Measurements from ENCODE around the gene HEXA. TPM values are rescaled to one million over a fixed set of nuclear protein-coding genes. Genes with fewer than 3 reads are reported as not detected.

Gene HEXA
- polyA plus RNA-seq, 1 donor from 2014 or later, result 105 TPM

DNA sequence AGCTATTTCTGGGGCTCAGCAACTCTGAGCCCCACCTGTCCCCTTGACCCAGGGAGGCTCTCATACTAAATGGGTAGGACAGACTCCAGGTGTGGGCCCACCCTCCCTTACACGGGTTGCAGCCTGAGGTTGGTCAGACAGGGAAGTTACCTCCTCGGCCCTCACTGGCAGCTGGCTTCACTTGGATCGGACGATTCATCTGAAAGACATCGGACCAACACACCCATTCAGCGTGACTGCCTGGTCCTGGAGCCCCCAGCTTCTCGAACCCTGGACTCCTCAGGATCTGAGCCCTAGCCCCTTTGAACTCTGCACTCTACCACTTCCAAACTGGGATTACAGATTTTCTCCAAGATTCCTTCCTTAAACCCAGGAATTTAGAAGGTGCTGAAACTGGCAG lies 71.2 kb downstream of the HEXA start:
- H3F3A ChIP-seq (ENCODE audit: insufficient read depth, low read length, poor library complexity, severe bottlenecking), result peaks cover 4% of the 10 kb centered on the region
- H3K4me2 ChIP-seq (ENCODE audit: low read length), result no peak overlapping the region
- H3K27me3 ChIP-seq (ENCODE audit: insufficient read depth, low read depth, low read length), result no peaks in the 10 kb centered on the region
- H3K79me2 ChIP-seq (replicated peaks; ENCODE audit: insufficient read depth, low read length), result peaks cover 21% of the 10 kb centered on the region
- H2AFZ ChIP-seq (ENCODE audit: low read depth, low read length), result no peak overlapping the region
- H3K9me2 ChIP-seq (ENCODE audit: insufficient read depth, low read length), result no peaks in the 10 kb centered on the region
- TF ChIP-seq, protein P1, sequence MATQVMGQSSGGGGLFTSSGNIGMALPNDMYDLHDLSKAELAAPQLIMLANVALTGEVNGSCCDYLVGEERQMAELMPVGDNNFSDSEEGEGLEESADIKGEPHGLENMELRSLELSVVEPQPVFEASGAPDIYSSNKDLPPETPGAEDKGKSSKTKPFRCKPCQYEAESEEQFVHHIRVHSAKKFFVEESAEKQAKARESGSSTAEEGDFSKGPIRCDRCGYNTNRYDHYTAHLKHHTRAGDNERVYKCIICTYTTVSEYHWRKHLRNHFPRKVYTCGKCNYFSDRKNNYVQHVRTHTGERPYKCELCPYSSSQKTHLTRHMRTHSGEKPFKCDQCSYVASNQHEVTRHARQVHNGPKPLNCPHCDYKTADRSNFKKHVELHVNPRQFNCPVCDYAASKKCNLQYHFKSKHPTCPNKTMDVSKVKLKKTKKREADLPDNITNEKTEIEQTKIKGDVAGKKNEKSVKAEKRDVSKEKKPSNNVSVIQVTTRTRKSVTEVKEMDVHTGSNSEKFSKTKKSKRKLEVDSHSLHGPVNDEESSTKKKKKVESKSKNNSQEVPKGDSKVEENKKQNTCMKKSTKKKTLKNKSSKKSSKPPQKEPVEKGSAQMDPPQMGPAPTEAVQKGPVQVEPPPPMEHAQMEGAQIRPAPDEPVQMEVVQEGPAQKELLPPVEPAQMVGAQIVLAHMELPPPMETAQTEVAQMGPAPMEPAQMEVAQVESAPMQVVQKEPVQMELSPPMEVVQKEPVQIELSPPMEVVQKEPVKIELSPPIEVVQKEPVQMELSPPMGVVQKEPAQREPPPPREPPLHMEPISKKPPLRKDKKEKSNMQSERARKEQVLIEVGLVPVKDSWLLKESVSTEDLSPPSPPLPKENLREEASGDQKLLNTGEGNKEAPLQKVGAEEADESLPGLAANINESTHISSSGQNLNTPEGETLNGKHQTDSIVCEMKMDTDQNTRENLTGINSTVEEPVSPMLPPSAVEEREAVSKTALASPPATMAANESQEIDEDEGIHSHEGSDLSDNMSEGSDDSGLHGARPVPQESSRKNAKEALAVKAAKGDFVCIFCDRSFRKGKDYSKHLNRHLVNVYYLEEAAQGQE (IDR thresholded peaks at IDR 0.05; ENCODE audit: borderline replicate concordance), result no peak
- TF ChIP-seq TAF1 (IDR thresholded peaks at IDR 0.05; ENCODE audit: low read depth), result no peak
- TF ChIP-seq, protein P2, sequence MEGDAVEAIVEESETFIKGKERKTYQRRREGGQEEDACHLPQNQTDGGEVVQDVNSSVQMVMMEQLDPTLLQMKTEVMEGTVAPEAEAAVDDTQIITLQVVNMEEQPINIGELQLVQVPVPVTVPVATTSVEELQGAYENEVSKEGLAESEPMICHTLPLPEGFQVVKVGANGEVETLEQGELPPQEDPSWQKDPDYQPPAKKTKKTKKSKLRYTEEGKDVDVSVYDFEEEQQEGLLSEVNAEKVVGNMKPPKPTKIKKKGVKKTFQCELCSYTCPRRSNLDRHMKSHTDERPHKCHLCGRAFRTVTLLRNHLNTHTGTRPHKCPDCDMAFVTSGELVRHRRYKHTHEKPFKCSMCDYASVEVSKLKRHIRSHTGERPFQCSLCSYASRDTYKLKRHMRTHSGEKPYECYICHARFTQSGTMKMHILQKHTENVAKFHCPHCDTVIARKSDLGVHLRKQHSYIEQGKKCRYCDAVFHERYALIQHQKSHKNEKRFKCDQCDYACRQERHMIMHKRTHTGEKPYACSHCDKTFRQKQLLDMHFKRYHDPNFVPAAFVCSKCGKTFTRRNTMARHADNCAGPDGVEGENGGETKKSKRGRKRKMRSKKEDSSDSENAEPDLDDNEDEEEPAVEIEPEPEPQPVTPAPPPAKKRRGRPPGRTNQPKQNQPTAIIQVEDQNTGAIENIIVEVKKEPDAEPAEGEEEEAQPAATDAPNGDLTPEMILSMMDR (IDR thresholded peaks at IDR 0.05; ENCODE audit: poor library complexity, severe bottlenecking), result no peak
- no peak for TF ChIP-seq POLR2AphosphoS5 (IDR thresholded peaks at IDR 0.05)
- TF ChIP-seq RAD21 (conservative IDR thresholded peaks at IDR 0.05), result no peak
- no peak for TF ChIP-seq SMC3 (conservative IDR thresholded peaks at IDR 0.05; ENCODE audit: poor library complexity)
- TF ChIP-seq MXI1 (conservative IDR thresholded peaks at IDR 0.05; ENCODE audit: poor library complexity, severe bottlenecking), result no peak
- TF ChIP-seq EP300 (conservative IDR thresholded peaks at IDR 0.05; ENCODE audit: poor library complexity, severe bottlenecking), result no peak
- no peak for TF ChIP-seq EZH2 (IDR thresholded peaks at IDR 0.05; ENCODE audit: borderline replicate concordance, insufficient read depth, low read length, poor library complexity, severe bottlenecking)
- no peaks in the 10 kb centered on the region for H3K9me3 ChIP-seq (ENCODE audit: low read length)
- H3K9ac ChIP-seq (ENCODE audit: low read length), result no peak overlapping the region
- no peaks in the 10 kb centered on the region for H3K36me3 ChIP-seq (ENCODE audit: insufficient read depth, low read length)
- no peaks in the 10 kb centered on the region for H4K20me1 ChIP-seq (ENCODE audit: insufficient read depth)
- H3K27ac ChIP-seq (ENCODE audit: low read length), result peak overlapping the region; percentile 100
- H3K4me3 ChIP-seq (ENCODE audit: low read length), result no peak overlapping the region

DNA sequence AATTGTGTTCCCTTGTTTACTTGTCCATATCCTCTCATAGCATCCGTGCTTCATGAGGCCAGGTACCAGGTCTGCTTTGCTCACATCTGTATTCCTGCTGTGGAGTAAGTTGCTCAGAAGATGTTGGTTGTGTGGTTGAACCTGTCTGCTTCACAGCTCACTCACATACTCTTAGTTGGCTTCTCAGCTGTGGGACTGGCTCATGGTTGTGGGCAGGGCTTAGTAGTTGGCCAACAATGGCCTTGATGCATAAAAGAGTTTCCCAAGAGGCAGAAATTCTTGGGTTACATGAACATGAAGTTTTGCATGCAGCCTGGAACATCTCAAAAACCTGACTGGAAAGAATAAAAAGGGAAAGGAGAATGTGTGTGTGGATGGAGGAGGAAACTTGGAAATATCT lies 72.9 kb downstream of the HEXA start:
- TF ChIP-seq EZH2 (IDR thresholded peaks at IDR 0.05; ENCODE audit: borderline replicate concordance, insufficient read depth, low read length, poor library complexity, severe bottlenecking) (no peak), RAD21 (conservative IDR thresholded peaks at IDR 0.05) (no peak), EP300 (conservative IDR thresholded peaks at IDR 0.05; ENCODE audit: poor library complexity, severe bottlenecking) (no peak), MXI1 (conservative IDR thresholded peaks at IDR 0.05; ENCODE audit: poor library complexity, severe bottlenecking) (no peak), TAF1 (IDR thresholded peaks at IDR 0.05; ENCODE audit: low read depth) (no peak)
- TF ChIP-seq, protein P2 (IDR thresholded peaks at IDR 0.05; ENCODE audit: poor library complexity, severe bottlenecking), result no peak
- TF ChIP-seq, protein P1 (IDR thresholded peaks at IDR 0.05; ENCODE audit: borderline replicate concordance), result no peak
- peaks cover 4% of the 10 kb centered on the region for H3F3A ChIP-seq (ENCODE audit: insufficient read depth, low read length, poor library complexity, severe bottlenecking)
- H3K4me3 ChIP-seq (ENCODE audit: low read length), result no peak overlapping the region
- no peaks in the 10 kb centered on the region for H4K20me1 ChIP-seq (ENCODE audit: insufficient read depth)
- H3K4me2 ChIP-seq (ENCODE audit: low read length), result no peak overlapping the region
- peaks cover 6% of the 10 kb centered on the region for H3K36me3 ChIP-seq (ENCODE audit: insufficient read depth, low read length)
- peaks cover 21% of the 10 kb centered on the region for H3K79me2 ChIP-seq (replicated peaks; ENCODE audit: insufficient read depth, low read length)
- no peak overlapping the region for H2AFZ ChIP-seq (ENCODE audit: low read depth, low read length)
- H3K27ac ChIP-seq (ENCODE audit: low read length), result no peak overlapping the region
- H3K27me3 ChIP-seq (ENCODE audit: insufficient read depth, low read depth, low read length), result no peaks in the 10 kb centered on the region
- H3K9me2 ChIP-seq (ENCODE audit: insufficient read depth, low read length), result no peaks in the 10 kb centered on the region
- H3K9ac ChIP-seq (ENCODE audit: low read length), result no peak overlapping the region
- no peaks in the 10 kb centered on the region for H3K9me3 ChIP-seq (ENCODE audit: low read length)

All from neural cell (in vitro differentiated cells).